ENCODE data around the gene PGM2.

Gene PGM2

DNA sequence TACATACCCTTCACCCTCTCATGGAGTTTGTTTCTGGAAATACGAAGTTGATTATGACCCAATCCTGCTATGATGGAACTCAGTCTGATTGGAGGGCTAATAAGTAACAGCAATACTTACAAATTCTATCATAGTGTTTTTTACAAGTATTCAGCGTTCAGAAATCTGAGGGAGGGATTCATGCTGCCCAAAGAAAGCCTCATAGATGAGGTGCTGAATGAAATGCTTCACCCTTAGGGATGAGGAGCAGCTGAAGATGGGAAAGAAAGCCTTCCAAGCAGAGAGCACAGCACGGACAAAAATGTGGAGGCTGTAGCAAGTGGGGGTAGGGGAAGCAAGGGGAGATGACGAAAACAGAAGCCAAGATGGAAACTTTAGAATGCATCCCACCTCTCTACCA is 36.5 kb downstream of the PGM2 start:
- DNase-seq (ENCODE audit: insufficient read length, low spot score) (no peak), FAIRE-seq (no peak)
- TF ChIP-seq, protein P1, sequence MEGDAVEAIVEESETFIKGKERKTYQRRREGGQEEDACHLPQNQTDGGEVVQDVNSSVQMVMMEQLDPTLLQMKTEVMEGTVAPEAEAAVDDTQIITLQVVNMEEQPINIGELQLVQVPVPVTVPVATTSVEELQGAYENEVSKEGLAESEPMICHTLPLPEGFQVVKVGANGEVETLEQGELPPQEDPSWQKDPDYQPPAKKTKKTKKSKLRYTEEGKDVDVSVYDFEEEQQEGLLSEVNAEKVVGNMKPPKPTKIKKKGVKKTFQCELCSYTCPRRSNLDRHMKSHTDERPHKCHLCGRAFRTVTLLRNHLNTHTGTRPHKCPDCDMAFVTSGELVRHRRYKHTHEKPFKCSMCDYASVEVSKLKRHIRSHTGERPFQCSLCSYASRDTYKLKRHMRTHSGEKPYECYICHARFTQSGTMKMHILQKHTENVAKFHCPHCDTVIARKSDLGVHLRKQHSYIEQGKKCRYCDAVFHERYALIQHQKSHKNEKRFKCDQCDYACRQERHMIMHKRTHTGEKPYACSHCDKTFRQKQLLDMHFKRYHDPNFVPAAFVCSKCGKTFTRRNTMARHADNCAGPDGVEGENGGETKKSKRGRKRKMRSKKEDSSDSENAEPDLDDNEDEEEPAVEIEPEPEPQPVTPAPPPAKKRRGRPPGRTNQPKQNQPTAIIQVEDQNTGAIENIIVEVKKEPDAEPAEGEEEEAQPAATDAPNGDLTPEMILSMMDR (IDR thresholded peaks at IDR 0.05; ENCODE audit: insufficient read depth, missing control alignments) = no peak

DNA sequence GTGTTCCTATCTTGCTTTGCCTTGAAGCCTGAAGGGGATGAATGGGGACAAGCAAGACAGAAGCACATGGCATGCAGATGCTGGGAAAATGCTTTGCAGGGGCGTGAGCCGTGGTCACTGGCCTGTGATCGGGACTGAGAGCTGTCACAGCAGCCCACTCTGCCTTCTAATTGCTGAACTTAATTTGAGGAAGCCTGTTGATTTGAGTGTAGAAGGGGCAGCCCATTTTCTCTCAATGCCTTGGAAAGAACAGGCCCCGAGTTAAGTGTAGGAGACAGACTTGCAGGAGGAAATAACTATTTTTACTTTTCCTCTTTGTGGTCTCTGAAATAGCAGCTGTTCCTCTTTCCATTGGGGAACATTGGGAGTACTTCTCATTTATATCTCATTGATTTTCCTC is 38.3 kb downstream of the PGM2 start:
- FAIRE-seq = no peak

DNA sequence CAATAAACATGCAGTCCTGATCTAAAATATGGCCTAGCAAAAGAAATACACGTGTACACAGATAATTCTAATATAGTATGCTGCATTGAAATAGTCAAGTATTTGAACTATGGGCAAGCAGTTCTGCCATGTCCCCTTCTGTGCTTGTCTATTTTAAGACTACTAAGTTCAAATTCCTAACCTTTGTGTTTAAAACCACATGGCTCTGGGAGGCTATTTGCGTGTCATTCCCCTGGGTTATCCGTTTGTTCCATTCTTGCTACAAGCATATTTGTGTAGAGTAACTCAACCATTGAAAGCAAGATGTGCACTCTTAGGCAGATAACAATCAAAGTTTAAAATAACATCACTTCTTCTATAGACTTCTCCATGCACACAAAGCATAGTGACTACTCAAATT is 39.0 kb downstream of the PGM2 start:
- DNase-seq (ENCODE audit: insufficient read length, low spot score) (no peak), FAIRE-seq (no peak)
- TF ChIP-seq, protein P1 (IDR thresholded peaks at IDR 0.05; ENCODE audit: insufficient read depth, missing control alignments) = no peak

More for the DNA sequence above, 38.3 kb downstream of the PGM2 start:
- TF ChIP-seq, protein P1 (IDR thresholded peaks at IDR 0.05; ENCODE audit: insufficient read depth, missing control alignments) = no peak
- DNase-seq (ENCODE audit: insufficient read length, low spot score) = no peak

DNA sequence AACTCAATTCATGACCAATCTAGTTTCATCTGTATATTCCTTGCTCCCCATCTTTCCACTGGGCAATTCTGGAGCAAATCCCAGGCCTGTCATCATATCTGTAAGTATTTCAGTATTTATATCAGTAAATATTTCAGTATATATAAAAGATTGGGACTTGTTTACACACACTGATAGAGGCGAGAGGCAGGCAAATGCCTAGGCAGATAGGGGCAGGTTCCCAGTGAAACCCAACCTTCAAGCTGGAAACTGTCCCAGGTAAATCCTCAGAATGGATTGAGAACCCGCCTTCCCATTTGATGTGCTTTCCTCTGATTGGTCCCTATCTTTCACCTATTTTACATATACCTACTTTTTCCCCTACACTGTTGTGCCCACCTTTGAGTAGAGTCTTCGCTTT is 40.6 kb downstream of the PGM2 start:
- FAIRE-seq (no peak), DNase-seq (ENCODE audit: insufficient read length, low spot score) (no peak)
- TF ChIP-seq, protein P1 (IDR thresholded peaks at IDR 0.05; ENCODE audit: insufficient read depth, missing control alignments) = no peak

DNA sequence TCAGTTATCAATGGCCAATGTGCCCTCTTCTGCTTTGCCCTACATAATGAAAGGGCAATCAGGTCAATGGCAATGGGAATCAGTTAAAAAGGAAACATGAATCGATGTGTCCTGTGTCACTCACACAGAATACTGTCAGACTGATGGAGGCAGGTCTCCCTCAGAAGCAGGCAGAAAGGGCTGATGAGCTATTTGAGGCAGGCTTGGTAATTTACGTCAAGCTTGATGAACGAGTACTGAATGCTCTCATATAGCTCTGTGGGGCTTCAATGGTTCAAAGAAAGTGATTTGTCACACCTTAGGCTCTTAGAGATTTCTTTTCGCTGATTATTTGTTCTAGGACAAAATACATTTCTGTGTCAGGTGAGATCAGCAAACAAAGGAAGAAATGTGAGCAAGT is 41.8 kb downstream of the PGM2 start:
- TF ChIP-seq, protein P1 (IDR thresholded peaks at IDR 0.05; ENCODE audit: insufficient read depth, missing control alignments) = no peak
- DNase-seq (ENCODE audit: insufficient read length, low spot score) (no peak), FAIRE-seq (no peak)

DNA sequence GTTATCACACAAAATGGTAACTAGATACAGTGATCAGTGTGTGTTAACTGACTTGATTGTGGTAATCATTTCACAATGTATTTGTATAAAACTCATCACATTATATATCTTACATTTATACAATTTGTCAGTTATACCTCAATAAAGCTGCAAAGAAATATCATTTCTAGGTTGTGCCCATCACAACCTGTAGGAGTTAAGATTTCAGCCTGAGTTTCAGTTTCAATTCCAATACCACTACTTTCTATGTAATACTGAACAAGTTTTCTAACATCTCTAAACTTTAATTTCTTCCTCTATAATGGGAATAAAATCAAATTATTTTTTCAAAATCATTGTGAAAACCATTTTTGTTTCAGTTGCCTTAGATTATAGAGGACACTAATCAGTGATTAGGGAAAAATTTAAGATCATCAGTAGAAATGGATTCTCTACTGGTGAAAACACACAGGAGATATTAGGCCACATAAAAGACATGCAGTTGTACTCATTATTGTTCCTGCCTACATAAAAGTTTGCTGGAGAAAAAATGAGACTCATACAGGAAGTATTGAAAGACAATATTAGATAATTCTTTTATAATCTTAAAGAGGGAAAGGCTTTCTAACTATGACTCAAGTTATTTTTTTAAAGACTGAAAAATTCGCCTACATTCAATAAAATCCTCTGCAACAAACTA is 46.0 kb downstream of the PGM2 start:
- FAIRE-seq (no peak), DNase-seq (ENCODE audit: insufficient read length, low spot score) (no peak)
- TF ChIP-seq, protein P1 (IDR thresholded peaks at IDR 0.05; ENCODE audit: insufficient read depth, missing control alignments) = no peak

DNA sequence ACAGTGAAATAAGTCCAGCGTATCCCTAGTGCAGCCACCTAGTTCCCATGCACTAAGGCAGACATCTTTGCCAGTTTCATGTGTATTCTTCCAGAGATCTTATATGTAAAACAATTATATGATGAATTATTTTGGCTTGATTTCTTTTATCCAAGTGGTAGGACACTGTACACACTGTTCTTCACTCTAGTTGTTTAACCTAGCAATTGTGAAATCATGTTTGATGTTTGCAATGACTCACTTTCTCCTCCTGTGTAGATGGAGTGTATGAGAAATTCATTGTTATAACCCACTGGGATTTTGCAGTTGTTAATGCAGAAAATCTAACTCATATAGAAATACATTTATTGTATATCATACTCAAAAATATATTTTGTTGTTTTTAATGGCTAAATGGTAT is 46.9 kb downstream of the PGM2 start:
- TF ChIP-seq, protein P1 (IDR thresholded peaks at IDR 0.05; ENCODE audit: insufficient read depth, missing control alignments) = no peak
- FAIRE-seq (no peak), DNase-seq (ENCODE audit: insufficient read length, low spot score) (no peak)
